H1 (cell line): ENCODE results near the gene KIT. TPM values are rescaled to one million over a fixed set of nuclear protein-coding genes. Genes with fewer than 3 reads are reported as not detected.

Experiments
- CTCF ChIA-PET: fragments of 300-600 bp; sonication (Branson Sonifier 250); formaldehyde crosslinking; loops from one replicate; lab custom pipeline; 2021; ENCODE audit not compliant: partially characterized antibody; lab: Charles Lee
- POLR2A ChIA-PET: fragments of 300-600 bp; sonication (Branson Sonifier 250); formaldehyde crosslinking; loops from one replicate; lab custom pipeline; 2021; ENCODE audit warnings: inconsistent platforms; ENCODE audit not compliant: partially characterized antibody; lab: Charles Lee
- DNase-seq, 2 experiments: peaks; one replicate each; pipeline versions ENCODE4 v3.0.0 to v3.0.0-alpha.2; 2010 to 2022; ENCODE audit warnings: low spot score in 2 of 2, low read depth in 1 of 2, mixed read lengths in 1 of 2
- FAIRE-seq: peaks from 2 replicates; lab custom pipeline; 2011; peaks lifted over from hg19 to GRCh38; lab: Jason Lieb, UNC
- H2AFZ ChIP-seq: 2 replicates; pipeline ENCODE4 v1.8.1; 2012; ENCODE audit warnings: low read length, inconsistent platforms
- H2AK5ac ChIP-seq: 2 replicates; pipeline ENCODE4 v1.6.1; 2013; ENCODE audit warnings: low read depth, low read length
- H2BK120ac ChIP-seq: replicated peaks from 2 replicates; pipeline ENCODE3; 2013; ENCODE audit warnings: low read depth, low read length, inconsistent platforms
- H2BK12ac ChIP-seq: 2 replicates; pipeline ENCODE4 v1.6.1; 2013; ENCODE audit warnings: low read depth, low read length
- H2BK15ac ChIP-seq: 2 replicates; pipeline ENCODE4 v1.6.1; 2013; ENCODE audit warnings: low read length
- H2BK20ac ChIP-seq: 2 replicates; pipeline ENCODE4 v1.6.1; 2013; ENCODE audit warnings: low read length
- H2BK5ac ChIP-seq: 2 replicates; pipeline ENCODE4 v1.6.1; 2013; ENCODE audit warnings: low read depth, low read length
- H3K14ac ChIP-seq: 2 replicates; pipeline ENCODE4 v1.6.1; 2013; ENCODE audit warnings: inconsistent platforms; ENCODE audit not compliant: insufficient read length
- H3K18ac ChIP-seq: 2 replicates; pipeline ENCODE4 v1.6.1; 2013; ENCODE audit warnings: low read length; ENCODE audit errors: extremely low read depth
- H3K23ac ChIP-seq: 2 replicates; pipeline ENCODE4 v1.6.1; 2013; ENCODE audit warnings: inconsistent platforms; ENCODE audit not compliant: insufficient read length
- H3K23me2 ChIP-seq: 2 replicates; pipeline ENCODE4 v1.6.1; 2013; ENCODE audit warnings: low read depth, low read length
- H3K27ac ChIP-seq: 2 replicates; pipeline ENCODE4 v1.6.1; 2011; ENCODE audit warnings: low read depth, low read length, inconsistent platforms
- H3K27me3 ChIP-seq, 4 experiments: replicated peaks in 1 of 4; 1 replicate in 1 of 4; 2 replicates in 3 of 4; pipeline versions ENCODE4 v1.6.1 to v1.8.1; 2011 to 2013; ENCODE audit warnings: low read length in 3 of 4, mild to moderate bottlenecking in 3 of 4, inconsistent platforms in 2 of 4, mixed read lengths in 2 of 4, moderate library complexity in 1 of 4; ENCODE audit not compliant: control insufficient read depth in 3 of 4, insufficient read depth in 3 of 4; ENCODE audit errors: extremely low read depth in 1 of 4
- H3K36me3 ChIP-seq, 4 experiments: 2 replicates each; pipeline versions ENCODE4 v1.6.1 to v1.8.1; 2011 to 2013; ENCODE audit warnings: mild to moderate bottlenecking in 4 of 4, low read length in 3 of 4, moderate library complexity in 2 of 4, control low read depth in 1 of 4, inconsistent platforms in 1 of 4; ENCODE audit not compliant: insufficient read depth in 4 of 4, control insufficient read depth in 2 of 4
- H3K4ac ChIP-seq: replicated peaks from 2 replicates; pipeline ENCODE3; 2013; ENCODE audit warnings: low read length, low read depth, mixed read lengths, inconsistent platforms; ENCODE audit not compliant: insufficient read length
- H3K4me1 ChIP-seq, 4 experiments: replicated peaks in 1 of 4; 1 replicate in 1 of 4; 2 replicates in 3 of 4; pipeline versions ENCODE4 v1.6.1 to v1.8.1; 2011 to 2013; ENCODE audit warnings: low read length in 3 of 4, inconsistent platforms in 2 of 4, mixed read lengths in 1 of 4; ENCODE audit not compliant: insufficient read depth in 4 of 4, control insufficient read depth in 3 of 4
- H3K4me2 ChIP-seq, 2 experiments: 2 replicates each; pipeline versions ENCODE4 v1.6.1 to v1.8.1; 2011 to 2013; ENCODE audit warnings: low read depth in 2 of 2, low read length in 2 of 2, control low read depth in 1 of 2, inconsistent platforms in 1 of 2, mild to moderate bottlenecking in 1 of 2; ENCODE audit not compliant: insufficient read depth in 1 of 2
- H3K4me3 ChIP-seq, 4 experiments: fragments of 200-600, 300-600 bp in 1 of 4; sonication (generic), shearing (Covaris generic), sonication (Bioruptor Twin) in 1 of 4; 2 replicates each; pipeline versions ENCODE4 v1.5.1 to v1.8.1; 2011 to 2016; ENCODE audit warnings: low read length in 4 of 4, low read depth in 3 of 4, control low read depth in 2 of 4, inconsistent platforms in 2 of 4, mild to moderate bottlenecking in 2 of 4, mixed read lengths in 1 of 4, moderate library complexity in 1 of 4; ENCODE audit not compliant: insufficient read depth in 2 of 4; ENCODE audit errors: extremely low read depth in 1 of 4
- H3K56ac ChIP-seq: replicated peaks from 2 replicates; pipeline ENCODE3; 2013; ENCODE audit warnings: low read depth, mild to moderate bottlenecking, mixed read lengths, low read length, inconsistent platforms; ENCODE audit not compliant: insufficient read length
- H3K79me1 ChIP-seq: 2 replicates; pipeline ENCODE4 v1.6.1; 2013; ENCODE audit warnings: low read depth, low read length, control low read depth
- H3K79me2 ChIP-seq, 2 experiments: 2 replicates each; pipeline versions ENCODE4 v1.6.1 to v1.8.1; 2012 to 2013; ENCODE audit warnings: low read length in 2 of 2, mild to moderate bottlenecking in 2 of 2, inconsistent platforms in 1 of 2; ENCODE audit not compliant: insufficient read depth in 2 of 2, control insufficient read depth in 1 of 2
- H3K9ac ChIP-seq, 4 experiments: replicated peaks in 1 of 4; 1 replicate in 1 of 4; 2 replicates in 3 of 4; pipeline versions ENCODE4 v1.6.1 to v1.8.1; 2011 to 2013; ENCODE audit warnings: low read depth in 3 of 4, low read length in 3 of 4, control low read depth in 2 of 4, mild to moderate bottlenecking in 2 of 4, moderate library complexity in 2 of 4, inconsistent platforms in 1 of 4; ENCODE audit errors: extremely low read depth in 1 of 4
- H3K9me3 ChIP-seq, 2 experiments: 2 replicates each; pipeline versions ENCODE4 v1.6.1 to v1.8.1; 2012 to 2013; ENCODE audit warnings: mild to moderate bottlenecking in 2 of 2, moderate library complexity in 2 of 2, control low read depth in 1 of 2, inconsistent platforms in 1 of 2, low read depth in 1 of 2, low read length in 1 of 2, mixed read lengths in 1 of 2; ENCODE audit not compliant: insufficient read depth in 2 of 2
- H4K20me1 ChIP-seq, 2 experiments: replicated peaks in 1 of 2; 2 replicates each; pipeline versions ENCODE3 to v1.8.1; 2011 to 2013; ENCODE audit warnings: inconsistent platforms in 2 of 2, low read length in 2 of 2, mild to moderate bottlenecking in 1 of 2; ENCODE audit not compliant: insufficient read depth in 2 of 2, control insufficient read depth in 1 of 2
- H4K5ac ChIP-seq: 2 replicates; pipeline ENCODE4 v1.6.1; 2013; ENCODE audit warnings: low read length, low read depth, mixed read lengths, inconsistent platforms; ENCODE audit not compliant: insufficient read length
- H4K8ac ChIP-seq: 2 replicates; pipeline ENCODE4 v1.8.0; 2013; ENCODE audit warnings: mild to moderate bottlenecking, moderate library complexity, low read length, inconsistent platforms; ENCODE audit not compliant: insufficient read depth; ENCODE audit errors: extremely low read depth
- H4K91ac ChIP-seq: replicated peaks from 2 replicates; pipeline ENCODE3; 2013; ENCODE audit warnings: low read length, mixed read lengths, inconsistent platforms; ENCODE audit not compliant: insufficient read length
- ASH2L ChIP-seq: fragments of 200-600, 300-600 bp; sonication (generic); IDR thresholded peaks from one replicate; pipeline ENCODE4 v1.7.1; 2017; ENCODE audit warnings: low read length
- ATF3 ChIP-seq: IDR thresholded peaks from 2 replicates; pipeline ENCODE4 v1.6.1; 2011; ENCODE audit warnings: low read depth, mild to moderate bottlenecking, low read length; ENCODE audit not compliant: insufficient read depth
- BRCA1 ChIP-seq: IDR thresholded peaks from 2 replicates; pipeline ENCODE4 v1.6.1; 2012; ENCODE audit warnings: low read depth, low read length, improper control_type of control experiment
- CHD2 ChIP-seq: IDR thresholded peaks from 2 replicates; pipeline ENCODE4 v1.6.1; 2012; ENCODE audit warnings: low read length, improper control_type of control experiment
- GTF2F1 ChIP-seq: IDR thresholded peaks from 2 replicates; pipeline ENCODE4 v1.6.1; 2012; ENCODE audit warnings: low read depth, low read length, improper control_type of control experiment, borderline replicate concordance
- HDAC2 ChIP-seq, 2 experiments: fragments of 300-600 bp in 1 of 2; sonication (generic) in 1 of 2; IDR thresholded peaks; 2 replicates each; pipeline ENCODE4 v1.6.1; 2011 to 2012; ENCODE audit warnings: low read depth in 2 of 2, low read length in 2 of 2, mild to moderate bottlenecking in 2 of 2, moderate library complexity in 2 of 2, borderline replicate concordance in 1 of 2, inconsistent platforms in 1 of 2
- KDM1A ChIP-seq: fragments of 200-600, 300-600 bp; sonication (generic); IDR thresholded peaks from 2 replicates; pipeline ENCODE4 v1.7.1; 2016; ENCODE audit warnings: mild to moderate bottlenecking, low read length, borderline replicate concordance
- PHF8 ChIP-seq: fragments of 200-600 bp; sonication (generic); conservative IDR thresholded peaks from 2 replicates; pipeline ENCODE4 v1.7.1; 2012; ENCODE audit warnings: low read depth, mild to moderate bottlenecking, inconsistent platforms, low read length, moderate library complexity
- POLR2AphosphoS5 ChIP-seq: IDR thresholded peaks from 2 replicates; pipeline ENCODE4 v1.6.1; 2011; ENCODE audit warnings: low read depth, low read length
- POU5F1 ChIP-seq: IDR thresholded peaks from 2 replicates; pipeline ENCODE4 v1.6.1; 2011; ENCODE audit warnings: low read depth, mild to moderate bottlenecking, low read length, moderate library complexity
- SAP30 ChIP-seq: fragments of 300-600 bp; sonication (generic); IDR thresholded peaks from 2 replicates; pipeline ENCODE4 v1.7.1; 2012; ENCODE audit warnings: low read length, moderate library complexity, mild to moderate bottlenecking, inconsistent platforms; ENCODE audit not compliant: insufficient read depth, insufficient replicate concordance
- TBP ChIP-seq: IDR thresholded peaks from 2 replicates; pipeline ENCODE4 v1.6.1; 2011; ENCODE audit warnings: low read depth, low read length, improper control_type of control experiment
- WGBS, 2 experiments: shearing (Covaris generic) in 1 of 2; methylation state at CpG; one replicate each; pipeline versions ENCODE4 v1.1.6 to v1.1.7; 2013 to 2015; ENCODE audit warnings: low lambda C conversion rate in 2 of 2, mixed read lengths in 2 of 2, inconsistent platforms in 1 of 2, low coverage in 1 of 2, missing lambda C conversion rate in 1 of 2; ENCODE audit not compliant: insufficient replicate concordance in 2 of 2, insufficient coverage in 1 of 2, insufficient read length in 1 of 2; ENCODE audit errors: extremely low coverage in 1 of 2, missing lambda C conversion rate in 1 of 2; 5-methylcytosine and 5-hydroxymethylcytosine counted together
- polyA plus RNA-seq, 7 experiments: library from polyadenylated mRNA; depleted of rRNA in 3 of 7; stranded (reverse) in 5 of 7; unstranded in 2 of 7; fragments of >200 nt in 5 of 7; fragments of 200-250 nt in 2 of 7; gene quantifications; 1 replicate in 5 of 7; 2 replicates in 1 of 7; 4 replicates in 1 of 7; pipeline versions ENCODE4 v1.2.1 to v1.2.3, GENCODE V29; 2011 to 2013; ENCODE audit warnings: missing spikeins in 2 of 7, mixed read lengths in 2 of 7
- total RNA-seq: library from RNA; stranded (reverse); fragmentation: NEBNext Ultra II Directional; extraction: Animal tissue kit (Norgen Biotek cat#: 25700); gene quantifications from 2 replicates; pipeline ENCODE4 v1.2.1, GENCODE V29; 2021

KIT gene
- total and polyA plus RNA-seq, 2 of the 8 experiments (the other 6 are each of a cell fraction or from before 2014, with no cell fraction given) = 14.4 to 24.8 TPM

- no peak overlapping the region for H4K91ac ChIP-seq
- no peaks in the 10 kb centered on the region; the same call in 1 of the 2 replicates for H3K23me2 ChIP-seq
- H3K79me1 ChIP-seq = no peaks in the 10 kb centered on the region
- H2BK120ac ChIP-seq = no peak overlapping the region
- WGBS, 2 experiments = 95% methylated on average over 2 of the region's 2 CpGs; no CpG with 5 or more reads in 1 of the 2 experiments
- no peak overlapping the region for H3K4me3 ChIP-seq
- H3K18ac ChIP-seq = no peak overlapping the region
- H3K4me2 ChIP-seq = no peak overlapping the region
- no peak overlapping the region for H3K4ac ChIP-seq
- H3K27ac ChIP-seq = no peak overlapping the region
- H3K9me3 ChIP-seq = peaks cover 14 to 19% of the 10 kb centered on the region in 2 experiments
- CTCF ChIA-PET = interaction anchor here (1.3 kb wide), 1 partner anchor 9 kb away, joined by 4 read pairs; no protein-coding TSS in a partner anchor
- no peak for DNase-seq
- H2BK15ac ChIP-seq = no peak overlapping the region
- no peak overlapping the region for H2BK20ac ChIP-seq
- H2BK5ac ChIP-seq = no peak overlapping the region
- no peak overlapping the region for H3K14ac ChIP-seq
- H3K79me2 ChIP-seq = no peaks in the 10 kb centered on the region
- H3K27me3 ChIP-seq = no peaks in the 10 kb centered on the region
- H4K8ac ChIP-seq = no peak overlapping the region
- H3K23ac ChIP-seq = no peak overlapping the region
- peaks cover 0 to 8% (median 2%) of the 10 kb centered on the region in 4 experiments; a peak in 3 of 8 replicates for H3K36me3 ChIP-seq
- H3K4me1 ChIP-seq = peaks cover 0 to 4% (median under 1%) of the 10 kb centered on the region in 4 experiments; a peak in 2 of 7 replicates
- H3K56ac ChIP-seq = no peak overlapping the region
- POLR2A ChIA-PET = no interaction called here
- H4K5ac ChIP-seq = no peak overlapping the region
- H4K20me1 ChIP-seq = no peaks in the 10 kb centered on the region
- FAIRE-seq = no peak
- no peak overlapping the region for H2BK12ac ChIP-seq
- H2AK5ac ChIP-seq = no peak overlapping the region
- no peak overlapping the region for H2AFZ ChIP-seq
- H3K9ac ChIP-seq = no peak overlapping the region
- TF ChIP-seq TBP (no peak), KDM1A (no peak), BRCA1 (no peak), SAP30 (no peak), HDAC2 (IDR thresholded peaks at IDR 0.05; ENCODE audit: borderline replicate concordance in 1 of 2, low read depth in 2 of 2, low read length in 2 of 2) (no peak), PHF8 (no peak), POLR2AphosphoS5 (no peak), CHD2 (no peak), ASH2L (no peak), ATF3 (no peak), GTF2F1 (no peak), POU5F1 (no peak)
Observed at GRCh38 chr4:54746218-54746617, 88.5 kb downstream of the KIT start.
